Fibroblast of the aortic adventitia (primary cell): ENCODE measurements around the gene DOCK4. TPM values are rescaled to one million over a fixed set of nuclear protein-coding genes. Genes with fewer than 3 reads are reported as not detected.

Source experiments
- DNase-seq: peaks from one replicate; pipeline ENCODE4 v3.0.0-alpha.2; 2010; ENCODE audit warnings: low read depth
- H3K4me3 ChIP-seq: 2 replicates; pipeline ENCODE4 v1.5.1; 2011; ENCODE audit warnings: low read depth, mild to moderate bottlenecking, control low read depth, low read length, moderate library complexity
- CTCF ChIP-seq: IDR thresholded peaks from 2 replicates; pipeline ENCODE4 v1.5.1; 2011; ENCODE audit warnings: mild to moderate bottlenecking, low read length, control low read depth, inconsistent platforms; ENCODE audit not compliant: insufficient read depth
- total RNA-seq: library from RNA; depleted of rRNA; stranded (reverse); fragments of >200 nt; gene quantifications from 2 replicates; pipeline ENCODE4 v1.2.3, GENCODE V29; 2012; ENCODE audit warnings: low replicate concordance

The DOCK4 gene
- total RNA-seq, 1 donor: 25.9 TPM

GRCh38 chr7:111903016-111903415, 303.2 kb downstream of the DOCK4 start:
- TF ChIP-seq CTCF: no peak
- no peak overlapping the region for H3K4me3 ChIP-seq
- DNase-seq: no peak

GRCh38 chr7:111900283-111900682, 305.9 kb downstream of the DOCK4 start:
- TF ChIP-seq CTCF: no peak
- H3K4me3 ChIP-seq: no peak overlapping the region
- no peak for DNase-seq

- no peak for TF ChIP-seq CTCF
- H3K4me3 ChIP-seq: no peak overlapping the region
- DNase-seq: no peak
These were observed 311.1 kb downstream of the DOCK4 start for GRCh38 chr7:111895049-111895448.

- no peak overlapping the region for H3K4me3 ChIP-seq
- TF ChIP-seq CTCF: no peak
- DNase-seq: no peak
These were observed 311.7 kb downstream of the DOCK4 start for GRCh38 chr7:111894518-111894917.

GRCh38 chr7:111893190-111893589, 313.0 kb downstream of the DOCK4 start:
- no peak overlapping the region for H3K4me3 ChIP-seq
- DNase-seq: no peak
- TF ChIP-seq CTCF: no peak

GRCh38 chr7:111892588-111892987, 313.6 kb downstream of the DOCK4 start:
- TF ChIP-seq CTCF: no peak
- H3K4me3 ChIP-seq: no peak overlapping the region
- no peak for DNase-seq

- H3K4me3 ChIP-seq: no peak overlapping the region
- TF ChIP-seq CTCF: no peak
- no peak for DNase-seq
These were observed 318.5 kb downstream of the DOCK4 start for GRCh38 chr7:111887734-111888133.
